RWPE2 (cell line): ENCODE measurements around the gene LRCOL1.

ENCODE experiments used
- ATAC-seq: fragments of 200-7000 bp; cut with Tn5 transposase; 3 replicates; pipeline ENCODE4 v1.9.1; 2021; ENCODE audit warnings: low read depth
- DNase-seq: peaks from one replicate; pipeline ENCODE4 v3.0.0-alpha.2; 2020; ENCODE audit warnings: low spot score
- H3K27ac ChIP-seq: fragments of 450-650 bp; 2 replicates; pipeline ENCODE4 v1.5.1; 2017; ENCODE audit warnings: mild to moderate bottlenecking; ENCODE audit not compliant: poor library complexity, severe bottlenecking
- H3K27me3 ChIP-seq: fragments of 250-450 bp; sonication (Bioruptor Pico); 2 replicates; pipeline ENCODE4 v1.5.1; 2021; ENCODE audit warnings: mild to moderate bottlenecking, moderate library complexity; ENCODE audit not compliant: insufficient read depth, poor library complexity, severe bottlenecking
- H3K36me3 ChIP-seq: fragments of 250-450 bp; sonication (Bioruptor Pico); 2 replicates; pipeline ENCODE4 v1.5.1; 2020; ENCODE audit warnings: low read depth, mild to moderate bottlenecking, moderate library complexity
- H3K4me1 ChIP-seq: fragments of 250-450 bp; sonication (Bioruptor Pico); 2 replicates; pipeline ENCODE4 v1.5.1; 2021; ENCODE audit warnings: mild to moderate bottlenecking, moderate library complexity; ENCODE audit not compliant: insufficient read depth, poor library complexity, severe bottlenecking
- H3K4me3 ChIP-seq: fragments of 250-450 bp; sonication (Bioruptor Pico); 2 replicates; pipeline ENCODE4 v1.5.1; 2021; ENCODE audit warnings: mild to moderate bottlenecking, moderate library complexity; ENCODE audit not compliant: severe bottlenecking
- H3K9me3 ChIP-seq: fragments of 250-450 bp; sonication (Bioruptor Pico); 2 replicates; pipeline ENCODE4 v1.5.1; 2021; ENCODE audit warnings: mild to moderate bottlenecking, moderate library complexity; ENCODE audit not compliant: severe bottlenecking
- TF ChIP-seq, protein P1 (sequence below): fragments of 450-650 bp; IDR thresholded peaks from one replicate; pipeline ENCODE4 v1.5.1; 2017; ENCODE audit warnings: mild to moderate bottlenecking, moderate library complexity; ENCODE audit not compliant: poor library complexity, severe bottlenecking

The LRCOL1 gene

DNA sequence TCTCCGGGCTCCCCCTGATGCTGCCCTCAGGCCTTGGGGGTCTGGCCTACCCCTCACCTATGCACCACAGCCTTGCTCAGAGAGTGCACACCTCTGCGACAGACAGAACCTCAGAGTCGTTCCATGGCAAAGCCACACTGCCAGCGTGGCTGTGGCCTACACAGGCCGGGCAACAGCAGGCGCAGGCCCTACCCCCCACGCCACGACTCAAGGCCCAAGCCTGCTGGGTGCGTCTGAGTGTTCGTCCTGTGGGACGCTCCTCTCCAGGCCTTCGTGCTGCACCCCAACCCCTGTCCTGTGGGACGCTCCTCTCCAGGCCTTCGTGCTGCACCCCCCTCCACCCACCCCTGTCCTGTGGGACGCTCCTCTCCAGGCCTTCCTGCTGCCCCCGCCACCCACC, 54.2 kb downstream of the LRCOL1 start:
- no peaks in the 10 kb centered on the region for H3K36me3 ChIP-seq
- no peaks in the 10 kb centered on the region for H3K27me3 ChIP-seq
- DNase-seq (no peak), ATAC-seq (no peak)
- TF ChIP-seq, protein P1, sequence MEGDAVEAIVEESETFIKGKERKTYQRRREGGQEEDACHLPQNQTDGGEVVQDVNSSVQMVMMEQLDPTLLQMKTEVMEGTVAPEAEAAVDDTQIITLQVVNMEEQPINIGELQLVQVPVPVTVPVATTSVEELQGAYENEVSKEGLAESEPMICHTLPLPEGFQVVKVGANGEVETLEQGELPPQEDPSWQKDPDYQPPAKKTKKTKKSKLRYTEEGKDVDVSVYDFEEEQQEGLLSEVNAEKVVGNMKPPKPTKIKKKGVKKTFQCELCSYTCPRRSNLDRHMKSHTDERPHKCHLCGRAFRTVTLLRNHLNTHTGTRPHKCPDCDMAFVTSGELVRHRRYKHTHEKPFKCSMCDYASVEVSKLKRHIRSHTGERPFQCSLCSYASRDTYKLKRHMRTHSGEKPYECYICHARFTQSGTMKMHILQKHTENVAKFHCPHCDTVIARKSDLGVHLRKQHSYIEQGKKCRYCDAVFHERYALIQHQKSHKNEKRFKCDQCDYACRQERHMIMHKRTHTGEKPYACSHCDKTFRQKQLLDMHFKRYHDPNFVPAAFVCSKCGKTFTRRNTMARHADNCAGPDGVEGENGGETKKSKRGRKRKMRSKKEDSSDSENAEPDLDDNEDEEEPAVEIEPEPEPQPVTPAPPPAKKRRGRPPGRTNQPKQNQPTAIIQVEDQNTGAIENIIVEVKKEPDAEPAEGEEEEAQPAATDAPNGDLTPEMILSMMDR = no peak
- H3K4me3 ChIP-seq = no peak overlapping the region
- H3K27ac ChIP-seq = no peak overlapping the region
- H3K4me1 ChIP-seq = no peaks in the 10 kb centered on the region
- H3K9me3 ChIP-seq = no peaks in the 10 kb centered on the region

DNA sequence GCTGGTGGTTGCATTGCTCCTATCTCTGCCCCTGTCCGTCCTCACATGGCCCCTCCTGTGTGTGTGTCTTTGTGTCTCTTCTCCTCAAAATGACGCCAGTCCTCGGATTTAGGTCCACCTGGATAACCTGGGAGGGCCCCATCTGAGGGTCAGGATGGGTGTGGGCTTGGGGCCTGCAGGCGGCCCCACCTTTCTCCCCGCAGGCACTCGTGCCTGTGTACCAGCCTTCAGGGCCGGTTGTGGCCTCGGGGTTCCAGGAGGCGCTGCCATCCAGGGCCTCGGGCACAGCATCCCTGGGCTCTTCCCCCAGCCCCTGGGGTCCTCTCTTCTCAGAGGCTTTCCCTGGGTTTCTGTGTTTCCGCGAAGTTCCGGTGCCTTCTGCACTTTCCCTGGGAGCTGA, 54.7 kb downstream of the LRCOL1 start:
- Histone ChIP-seq H3K27ac (no peak overlapping the region), H3K36me3 (no peaks in the 10 kb centered on the region), H3K27me3 (no peaks in the 10 kb centered on the region), H3K9me3 (no peaks in the 10 kb centered on the region), H3K4me1 (no peaks in the 10 kb centered on the region), H3K4me3 (no peak overlapping the region)
- no peak for DNase-seq
- ATAC-seq = no peak
- TF ChIP-seq, protein P1 = no peak

DNA sequence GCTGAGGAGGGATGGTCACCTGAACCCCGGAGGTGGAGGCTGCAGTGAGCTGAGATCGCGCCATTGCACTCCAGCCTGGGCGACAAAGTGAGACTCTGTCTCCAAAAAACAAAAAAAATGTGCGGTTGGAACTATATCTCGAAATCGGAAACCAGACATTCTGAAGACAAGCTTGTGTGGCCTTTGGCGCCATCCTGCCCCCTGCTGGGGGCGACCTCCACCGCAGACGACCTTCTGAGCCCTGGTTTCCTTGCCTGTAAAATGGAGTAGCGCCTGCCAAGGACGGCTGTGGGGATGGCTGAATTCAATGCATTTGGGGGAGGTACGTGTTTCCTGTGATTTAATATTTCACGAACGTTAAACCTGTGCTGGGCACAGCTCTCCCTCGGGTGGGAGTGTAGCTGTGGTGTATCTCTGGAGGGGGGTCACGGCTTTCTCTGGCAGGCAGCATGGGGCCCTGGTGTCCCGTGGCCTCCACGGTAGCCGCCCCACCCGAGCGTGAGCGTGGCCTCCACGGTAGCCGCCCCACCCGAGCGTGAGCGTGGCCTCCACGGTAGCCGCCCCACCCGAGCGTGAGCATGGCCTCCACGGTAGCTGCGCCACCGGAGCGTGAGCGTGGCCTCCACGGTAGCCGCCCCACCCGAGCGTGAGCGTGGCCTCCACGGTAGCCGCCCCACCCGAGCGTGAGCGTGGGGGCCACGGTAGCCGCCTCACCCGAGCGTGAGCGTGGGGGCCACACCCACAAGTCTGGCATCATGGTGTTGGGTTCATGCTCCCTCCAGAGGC, 55.3 kb downstream of the LRCOL1 start:
- TF ChIP-seq, protein P1 = no peak
- Histone ChIP-seq H3K27ac (no peak overlapping the region), H3K36me3 (no peaks in the 10 kb centered on the region), H3K4me1 (no peaks in the 10 kb centered on the region), H3K27me3 (no peaks in the 10 kb centered on the region), H3K4me3 (no peak overlapping the region), H3K9me3 (no peaks in the 10 kb centered on the region)
- ATAC-seq = no peak
- no peak for DNase-seq
